HG03135 (cell line): Measurements from ENCODE around the gene SIVA1.

Source experiments
- ATAC-seq: cut with Tn5 transposase; IDR thresholded peaks from one replicate; pipeline ENCODE4 v1.9.1; 2021; ENCODE audit warnings: mild to moderate bottlenecking, moderate library complexity; ENCODE audit not compliant: unreplicated experiment

SIVA1 gene

DNA sequence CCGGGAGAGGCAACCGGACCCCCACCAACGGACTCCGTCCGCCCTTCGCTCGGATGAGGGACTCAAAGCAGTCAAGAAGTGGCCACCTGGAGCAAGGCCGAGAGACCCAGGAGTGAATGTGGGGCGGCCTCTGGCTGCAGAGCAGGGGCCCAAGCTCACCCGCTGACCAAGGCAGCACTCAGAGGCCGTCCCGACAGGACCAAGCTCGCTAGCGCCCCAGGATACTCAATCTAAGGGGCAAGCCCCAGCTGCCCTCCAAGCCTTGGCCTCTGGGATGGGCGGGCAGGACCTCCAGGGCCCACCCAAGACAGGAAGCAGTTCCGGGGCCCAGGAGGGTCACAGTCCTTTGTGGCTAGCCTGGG, 41.7 kb downstream of the SIVA1 start:
- no peak for ATAC-seq

DNA sequence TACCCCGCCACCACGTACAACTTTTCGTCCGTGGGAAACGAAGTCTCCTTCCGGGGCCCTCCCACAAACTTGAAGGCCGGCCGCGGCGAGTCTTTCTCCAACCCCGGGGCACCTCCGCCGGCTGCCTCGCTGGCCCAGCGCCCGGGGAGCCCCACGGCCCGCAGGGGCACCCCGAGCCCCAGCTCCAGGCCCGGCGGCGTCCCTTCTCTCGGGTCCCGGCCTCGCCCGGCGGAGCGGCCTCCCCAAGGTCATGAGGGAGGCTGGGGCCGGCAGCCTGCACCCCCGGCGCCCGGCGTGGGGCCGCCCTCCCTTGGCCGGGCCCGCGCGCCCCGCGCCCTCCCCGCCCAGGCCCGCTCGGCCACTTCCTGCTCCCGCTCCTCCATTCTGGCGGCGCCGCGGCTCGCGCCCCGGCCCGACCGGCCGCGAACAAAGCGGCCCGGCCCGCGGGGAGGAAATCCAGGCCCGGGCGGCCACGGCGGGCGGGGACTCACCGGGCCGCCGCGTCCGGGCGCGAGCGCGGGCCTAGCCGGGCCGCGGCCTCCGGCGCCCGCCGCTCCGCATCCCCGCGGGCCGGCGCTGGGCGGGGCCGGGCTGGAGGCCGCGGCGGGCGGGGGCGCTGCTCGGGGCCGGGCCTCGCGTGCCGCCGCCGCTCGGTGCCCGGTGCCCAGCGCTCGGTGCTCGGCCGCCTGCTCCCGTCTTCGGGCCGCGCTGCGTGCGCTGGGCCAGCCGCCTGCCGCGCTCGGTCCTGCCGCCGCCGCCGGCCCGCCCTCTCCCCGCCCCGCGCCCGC, 42.2 kb downstream of the SIVA1 start, which contains the start of gene AKT1:
Gene AKT1, minus strand, starts transcription at position 756 of the 788 bp plus-strand sequence. CDS start 3,105 bp downstream, outside the sequence.
- ATAC-seq, result peak; percentile 22

DNA sequence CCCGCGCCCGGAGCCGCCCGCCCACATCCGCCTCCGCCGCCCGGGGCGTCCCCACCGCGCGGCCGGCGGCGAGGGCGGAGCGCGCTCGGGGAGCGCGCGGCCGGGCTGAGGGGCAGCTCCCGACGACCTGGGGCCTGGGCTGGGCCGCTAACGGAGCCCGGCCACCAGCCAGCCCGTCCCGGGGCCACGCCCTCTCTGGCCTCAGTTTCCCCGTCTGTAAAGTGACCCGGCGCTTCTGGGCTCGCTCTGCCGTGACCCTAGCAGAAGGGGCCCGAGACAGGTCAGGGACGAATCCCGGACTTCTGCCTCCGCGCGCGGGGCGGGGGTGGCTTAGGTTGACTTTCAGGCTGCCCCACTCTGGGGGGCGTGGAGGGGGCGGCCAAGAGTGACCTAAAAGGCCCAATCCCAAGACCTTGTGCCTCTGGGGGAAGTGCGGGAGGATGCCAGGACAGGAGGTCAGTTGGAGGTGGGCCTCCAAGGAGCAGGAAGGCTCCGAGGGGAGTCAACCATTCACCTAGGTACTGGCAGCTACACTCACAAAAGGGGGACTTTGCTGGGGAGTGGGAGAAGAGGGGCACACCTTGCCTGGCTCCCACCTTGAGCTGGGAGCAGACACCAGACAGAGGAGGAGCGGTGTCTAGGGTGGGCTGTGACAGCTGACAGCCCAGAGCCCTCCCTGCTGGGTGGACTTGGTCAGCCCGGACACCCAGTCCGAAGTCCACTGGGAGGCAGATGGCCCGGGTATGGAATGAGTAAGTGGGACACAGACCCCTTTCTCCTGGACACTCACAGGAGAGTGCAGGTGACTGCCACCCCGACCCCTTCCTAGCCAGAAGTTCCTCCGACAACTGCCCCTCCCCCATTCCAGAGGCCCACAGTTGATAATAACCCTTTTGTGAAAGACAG, 43.1 kb downstream of the SIVA1 start:
- ATAC-seq, result peak; percentile 31

DNA sequence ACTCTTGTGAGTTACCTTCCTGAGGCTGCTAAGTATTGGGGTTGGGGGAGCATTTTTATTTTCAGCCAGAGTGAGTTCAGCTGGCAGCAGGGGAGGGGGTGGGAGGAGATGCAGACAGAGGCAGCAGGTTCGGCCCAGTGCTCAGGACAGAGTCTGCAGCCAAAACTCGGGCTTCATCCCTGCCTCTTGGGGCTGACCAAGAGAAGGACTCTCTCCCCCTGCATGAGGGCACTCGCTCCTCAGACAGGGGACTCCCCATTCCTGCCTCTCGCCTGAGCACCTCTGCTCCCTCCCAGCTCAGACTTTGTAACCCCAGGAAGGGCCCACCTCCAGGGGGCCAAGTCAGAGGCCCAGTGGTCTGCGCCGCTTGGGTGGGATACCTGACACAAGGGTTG, 43.7 kb downstream of the SIVA1 start:
- ATAC-seq, result no peak

DNA sequence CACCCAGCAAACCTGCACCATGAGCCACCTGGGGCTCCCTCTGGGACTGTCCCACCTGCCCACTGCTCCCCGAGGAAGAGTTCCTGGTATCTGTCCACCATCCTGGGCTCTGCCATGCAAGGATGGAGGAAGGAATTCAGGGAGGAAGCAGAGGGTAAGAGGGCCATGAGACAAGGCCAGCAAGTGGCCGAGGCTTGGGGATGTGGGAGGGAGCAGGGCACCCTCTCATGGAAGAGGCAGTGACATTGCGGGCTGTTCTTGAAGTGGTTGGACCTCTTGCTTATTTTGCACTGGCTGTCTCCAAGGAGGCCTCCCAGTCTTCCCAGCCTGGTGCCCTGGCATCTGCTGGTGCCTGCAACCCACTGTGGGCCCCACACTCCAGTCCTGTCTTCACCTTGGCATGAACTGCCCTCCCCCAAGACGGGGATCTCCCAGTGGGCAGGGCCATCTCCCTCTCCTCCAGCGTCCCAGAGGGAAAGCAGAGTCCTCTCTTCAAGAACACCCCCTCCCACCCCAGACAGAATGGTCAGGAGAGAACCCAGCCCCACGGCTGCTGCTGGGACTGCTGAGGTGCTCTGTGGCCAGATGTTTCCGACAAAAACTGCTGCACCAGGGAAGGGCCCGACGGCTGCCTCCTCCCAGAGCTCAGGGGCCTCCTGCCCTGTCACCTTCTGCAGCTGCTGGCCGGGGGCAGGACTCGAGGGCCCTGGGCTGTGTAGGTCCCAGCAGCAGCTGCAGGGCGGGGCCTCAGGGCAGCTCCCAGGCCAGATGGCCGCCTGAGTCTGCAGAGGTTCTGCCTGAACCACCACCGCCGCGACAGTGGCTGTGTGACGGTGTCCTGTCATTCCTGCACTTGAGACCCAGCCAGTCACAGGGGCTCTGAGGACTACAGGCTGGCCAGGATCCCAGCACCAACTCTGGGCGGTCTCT, 44.4 kb downstream of the SIVA1 start:
- ATAC-seq, result no peak

DNA sequence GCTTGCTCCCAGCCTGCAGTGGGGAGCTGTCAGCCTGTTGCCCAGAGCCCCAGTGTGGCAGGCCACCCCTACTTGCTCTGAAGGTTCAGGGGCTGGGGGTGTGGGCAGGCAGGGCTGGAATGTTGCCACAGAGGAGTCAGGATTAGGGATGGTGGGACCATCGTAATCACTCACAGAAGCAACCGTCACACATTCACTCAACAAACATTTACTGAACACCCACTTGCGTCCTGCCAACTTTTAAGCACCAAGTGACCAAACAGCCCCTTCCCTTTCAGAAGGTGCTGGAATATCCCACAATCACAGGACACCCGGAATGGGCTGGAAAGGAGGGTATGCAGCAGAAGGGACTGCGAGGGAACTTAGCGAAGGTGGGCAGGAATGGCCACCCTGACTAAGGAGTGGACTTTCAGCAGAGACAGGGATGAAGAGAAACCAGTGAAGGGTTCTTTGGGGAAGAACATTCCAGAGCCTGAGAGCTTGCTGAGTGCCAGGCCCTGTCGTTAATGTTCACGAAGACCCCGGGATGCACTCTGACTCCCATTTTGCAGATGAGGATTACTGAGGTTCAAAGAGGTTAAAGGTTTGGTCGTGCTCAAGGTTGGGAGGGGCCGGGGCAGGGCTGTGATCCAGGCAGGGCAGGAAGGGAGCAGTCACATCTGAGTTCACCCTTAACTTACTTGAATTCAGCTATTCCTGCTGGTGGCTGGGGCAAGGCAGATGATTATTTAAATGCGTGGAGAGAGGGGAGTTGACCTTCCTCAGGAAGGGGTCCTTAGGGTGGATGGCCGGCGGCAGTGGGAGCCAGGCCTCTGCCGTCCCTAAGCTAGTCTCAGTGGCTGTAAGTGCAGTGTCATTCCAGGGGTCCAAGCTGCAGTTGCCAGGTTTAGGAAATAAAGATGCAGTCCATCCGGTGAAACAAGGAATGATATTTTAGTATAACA, 45.6 kb downstream of the SIVA1 start:
- no peak for ATAC-seq

DNA sequence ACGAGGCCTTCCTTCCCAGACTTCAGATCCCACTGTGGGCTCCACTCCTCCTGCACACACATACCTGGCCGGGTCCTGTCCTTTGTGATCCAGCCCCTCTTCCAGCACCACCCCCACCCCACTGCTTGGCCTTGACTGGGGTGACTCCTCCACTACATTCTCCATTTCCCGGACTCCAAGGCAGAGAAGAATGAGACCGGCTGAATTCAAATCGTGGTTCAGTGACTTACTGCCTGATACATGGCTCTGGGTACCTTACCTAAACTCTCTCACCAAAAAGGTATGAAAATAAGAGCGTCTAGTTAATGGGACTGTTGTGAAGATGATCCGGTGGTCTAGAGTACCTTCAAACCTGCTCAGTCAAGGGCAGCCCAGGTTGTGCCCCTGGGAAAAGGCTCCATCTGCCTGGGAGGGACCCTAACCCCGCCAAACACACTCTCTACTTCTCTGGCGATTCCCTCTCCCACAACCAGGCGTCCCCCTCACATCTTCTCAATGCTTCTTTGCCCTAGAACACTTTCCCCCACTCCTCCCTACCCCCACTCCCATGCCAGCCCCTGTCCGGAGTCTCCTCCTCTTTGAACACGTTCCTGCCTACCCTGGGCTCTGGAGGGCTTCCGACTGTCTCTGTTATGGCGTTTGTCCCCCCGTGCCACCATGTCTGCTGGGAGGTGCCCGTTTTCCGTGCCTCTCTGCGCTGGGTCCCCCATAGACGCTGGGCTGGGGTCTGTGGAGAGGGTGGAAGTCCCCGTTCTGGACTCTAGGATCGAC, 46.5 kb downstream of the SIVA1 start:
- ATAC-seq, result no peak

DNA sequence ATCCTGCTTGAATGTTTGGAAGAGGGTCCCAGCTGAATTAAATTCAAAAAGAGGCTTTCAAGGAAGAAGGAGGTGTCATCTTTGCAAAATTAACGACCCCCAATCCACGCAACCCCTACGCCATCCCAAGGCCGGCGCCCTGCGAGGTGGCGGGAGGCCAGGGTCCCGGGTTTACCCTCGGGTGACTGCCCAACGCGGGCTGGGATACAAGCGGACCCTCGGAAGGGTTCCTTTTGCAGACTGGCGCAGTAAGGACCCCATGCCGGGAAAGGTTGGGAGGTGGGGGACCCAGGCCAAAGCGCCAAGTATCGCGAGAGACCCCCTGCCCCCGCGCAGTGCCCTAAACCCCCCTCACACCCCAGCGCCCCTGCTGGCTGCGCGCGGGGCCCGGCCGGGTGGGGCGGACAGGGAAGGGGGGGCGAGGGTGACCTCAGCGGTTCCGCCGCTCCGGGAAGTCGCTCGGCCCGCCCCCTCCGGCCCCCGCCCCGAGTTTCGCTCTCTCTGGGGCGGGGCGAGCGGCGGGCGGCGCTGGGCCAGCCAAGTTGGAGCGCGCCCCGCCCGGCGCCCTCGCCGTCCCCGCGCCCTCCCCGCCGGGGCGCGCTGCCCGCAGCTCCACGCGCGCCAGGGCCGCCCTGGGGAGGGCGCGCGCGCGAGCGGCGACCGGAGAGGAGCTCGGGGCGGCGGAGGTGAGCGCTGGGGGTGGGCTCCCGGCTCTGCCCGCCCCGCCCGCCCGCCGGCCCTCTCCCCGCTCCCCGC, 47.2 kb downstream of the SIVA1 start:
- peak; percentile 40 for ATAC-seq

DNA sequence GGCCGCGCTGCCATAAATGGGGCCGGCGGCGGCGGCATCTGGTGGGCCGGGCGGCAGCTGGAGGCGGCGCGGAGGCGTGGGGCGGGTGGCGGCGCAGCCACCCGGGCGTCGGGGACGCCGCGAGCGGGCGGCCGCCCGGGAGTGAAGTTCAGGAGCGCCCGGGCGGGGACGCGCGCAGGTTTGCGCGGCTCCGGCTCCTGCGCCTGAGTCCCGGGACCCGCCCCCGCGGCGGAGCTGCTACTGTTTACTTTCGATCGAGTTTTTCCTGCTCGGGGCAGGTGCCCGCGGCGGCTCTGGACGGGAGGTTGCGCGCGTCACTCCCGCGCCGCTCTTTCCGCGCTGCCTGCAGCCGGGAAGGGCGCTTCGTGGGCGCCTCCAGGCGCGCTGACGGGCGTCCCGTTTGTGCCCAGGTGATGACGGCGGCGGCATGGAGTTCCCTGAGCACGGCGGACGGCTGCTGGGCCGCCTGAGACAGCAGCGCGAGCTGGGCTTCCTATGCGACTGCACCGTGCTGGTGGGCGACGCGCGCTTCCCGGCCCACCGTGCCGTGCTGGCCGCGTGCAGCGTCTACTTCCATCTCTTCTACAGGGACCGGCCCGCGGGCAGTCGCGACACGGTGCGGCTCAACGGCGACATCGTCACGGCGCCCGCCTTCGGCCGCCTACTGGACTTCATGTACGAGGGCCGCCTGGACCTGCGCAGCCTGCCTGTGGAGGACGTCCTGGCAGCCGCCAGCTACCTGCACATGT, 48.0 kb downstream of the SIVA1 start, which contains the start of gene ZBTB42:
Gene ZBTB42, plus strand, starts transcription at position 331 of the 749 bp plus-strand sequence. Its CDS starts 97 bp downstream, at position 428.
- ATAC-seq, result peak; percentile 38

DNA sequence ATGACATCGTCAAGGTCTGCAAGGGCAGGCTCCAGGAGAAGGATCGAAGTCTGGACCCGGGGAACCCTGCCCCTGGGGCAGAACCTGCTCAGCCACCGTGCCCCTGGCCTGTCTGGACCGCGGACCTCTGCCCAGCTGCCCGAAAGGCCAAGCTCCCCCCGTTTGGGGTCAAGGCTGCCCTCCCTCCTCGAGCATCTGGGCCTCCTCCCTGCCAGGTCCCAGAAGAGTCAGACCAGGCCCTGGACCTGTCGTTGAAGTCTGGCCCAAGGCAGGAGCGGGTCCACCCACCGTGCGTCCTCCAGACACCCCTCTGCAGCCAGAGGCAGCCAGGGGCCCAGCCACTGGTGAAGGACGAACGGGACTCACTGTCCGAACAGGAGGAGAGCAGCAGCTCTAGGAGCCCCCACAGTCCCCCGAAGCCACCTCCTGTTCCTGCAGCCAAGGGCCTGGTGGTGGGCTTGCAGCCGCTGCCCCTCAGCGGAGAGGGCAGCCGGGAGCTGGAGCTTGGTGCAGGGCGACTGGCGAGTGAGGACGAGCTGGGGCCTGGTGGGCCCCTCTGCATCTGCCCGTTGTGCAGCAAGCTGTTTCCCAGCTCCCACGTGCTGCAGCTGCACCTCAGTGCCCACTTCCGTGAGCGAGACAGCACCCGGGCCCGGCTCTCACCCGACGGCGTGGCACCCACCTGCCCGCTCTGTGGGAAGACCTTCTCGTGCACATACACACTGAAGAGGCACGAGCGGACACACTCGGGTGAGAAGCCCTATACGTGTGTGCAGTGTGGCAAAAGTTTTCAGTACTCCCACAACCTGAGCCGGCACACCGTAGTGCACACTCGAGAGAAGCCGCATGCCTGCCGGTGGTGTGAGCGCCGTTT, 48.8 kb downstream of the SIVA1 start:
- ATAC-seq, result no peak

DNA sequence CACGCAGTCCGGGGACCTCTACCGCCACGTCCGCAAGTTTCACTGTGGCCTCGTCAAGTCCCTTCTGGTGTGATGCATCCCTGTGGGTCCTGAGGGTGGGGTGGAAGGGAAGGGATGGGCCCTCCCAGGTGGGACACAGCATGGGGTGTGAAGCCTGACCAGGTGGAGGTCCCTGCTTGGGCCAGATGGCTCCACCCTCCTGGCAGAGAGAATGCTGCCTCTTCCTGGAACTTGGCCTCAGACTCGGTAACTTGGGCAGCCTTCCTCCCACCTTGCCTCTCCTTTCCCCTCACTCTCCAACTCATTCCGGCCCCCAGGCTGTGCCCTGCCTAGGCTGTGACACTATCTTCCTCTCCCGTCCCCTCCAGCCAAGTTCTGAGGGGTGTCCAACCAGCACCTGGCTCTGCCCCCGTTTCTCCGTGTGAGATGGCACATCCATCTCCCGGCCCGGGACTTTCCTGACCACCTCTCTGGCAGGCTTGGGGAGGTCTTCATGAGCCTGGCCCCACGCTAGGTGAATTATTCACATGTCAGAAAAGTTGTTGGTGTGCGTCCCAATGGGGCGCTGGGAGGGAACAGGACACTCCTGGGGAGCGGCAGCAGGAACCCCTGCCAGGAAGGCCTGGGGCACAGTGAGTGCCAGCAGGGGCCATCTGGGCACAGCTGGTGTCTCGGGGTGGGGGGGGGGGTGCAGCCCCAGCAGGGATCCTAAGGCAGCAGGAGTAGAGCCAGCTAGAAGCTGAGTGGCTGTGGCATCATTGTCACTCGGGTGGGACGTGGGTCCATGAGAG, 49.6 kb downstream of the SIVA1 start:
- no peak for ATAC-seq

DNA sequence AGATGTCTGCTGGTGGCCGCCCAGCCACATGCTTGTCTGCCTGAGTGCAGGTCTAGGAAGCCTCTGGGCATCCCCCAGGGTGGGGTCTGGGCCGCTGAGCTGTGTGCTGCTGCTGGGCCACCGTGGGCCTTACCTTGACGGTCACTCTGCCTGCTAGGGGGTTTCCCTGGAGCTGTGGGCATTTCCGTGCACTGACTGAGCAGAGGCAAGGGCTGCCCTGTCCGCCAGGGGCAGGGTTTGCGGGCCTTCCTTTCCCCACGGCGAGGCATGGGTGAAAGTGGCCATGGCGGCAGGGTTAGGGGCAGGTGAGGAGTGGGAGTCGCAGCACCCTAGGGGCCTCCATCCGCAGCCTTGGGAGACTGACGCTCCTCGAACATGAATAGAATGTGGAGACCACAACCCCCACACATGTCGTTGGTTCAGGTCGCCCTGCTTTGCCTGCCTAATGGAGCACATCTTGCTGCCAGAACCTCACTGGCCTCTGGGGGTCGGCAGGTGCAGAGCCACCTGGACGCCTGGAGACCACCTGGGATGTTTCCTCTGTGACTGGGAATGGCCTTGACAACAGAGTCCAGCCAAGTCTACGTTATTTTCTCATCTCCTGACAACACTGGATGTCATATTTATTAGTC, 50.4 kb downstream of the SIVA1 start:
- ATAC-seq, result no peak

DNA sequence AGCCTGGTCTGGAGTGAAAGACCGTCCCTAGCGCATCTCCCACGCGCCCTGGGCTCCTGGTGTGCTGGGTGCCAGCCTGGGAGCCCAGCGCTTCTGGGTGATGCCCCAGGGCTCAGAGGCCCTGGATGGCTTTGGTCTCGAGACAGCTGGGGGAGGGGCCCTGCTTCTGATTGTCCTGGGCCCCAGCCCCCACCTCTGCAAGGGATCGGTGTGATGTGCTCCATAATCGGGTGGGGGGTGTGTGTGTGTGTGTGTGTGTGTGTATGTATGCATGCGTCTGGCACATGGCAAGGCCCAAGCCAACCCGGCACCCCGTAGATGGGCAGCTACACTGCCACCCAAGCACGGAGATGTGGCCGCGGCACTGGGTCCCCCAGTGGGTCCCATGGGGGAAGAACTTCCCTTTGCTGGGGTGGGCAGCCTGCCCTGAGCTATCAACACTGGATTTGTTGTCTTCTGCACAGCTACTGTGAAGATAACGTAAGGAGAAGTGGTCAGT, 51.0 kb downstream of the SIVA1 start:
- no peak for ATAC-seq

DNA sequence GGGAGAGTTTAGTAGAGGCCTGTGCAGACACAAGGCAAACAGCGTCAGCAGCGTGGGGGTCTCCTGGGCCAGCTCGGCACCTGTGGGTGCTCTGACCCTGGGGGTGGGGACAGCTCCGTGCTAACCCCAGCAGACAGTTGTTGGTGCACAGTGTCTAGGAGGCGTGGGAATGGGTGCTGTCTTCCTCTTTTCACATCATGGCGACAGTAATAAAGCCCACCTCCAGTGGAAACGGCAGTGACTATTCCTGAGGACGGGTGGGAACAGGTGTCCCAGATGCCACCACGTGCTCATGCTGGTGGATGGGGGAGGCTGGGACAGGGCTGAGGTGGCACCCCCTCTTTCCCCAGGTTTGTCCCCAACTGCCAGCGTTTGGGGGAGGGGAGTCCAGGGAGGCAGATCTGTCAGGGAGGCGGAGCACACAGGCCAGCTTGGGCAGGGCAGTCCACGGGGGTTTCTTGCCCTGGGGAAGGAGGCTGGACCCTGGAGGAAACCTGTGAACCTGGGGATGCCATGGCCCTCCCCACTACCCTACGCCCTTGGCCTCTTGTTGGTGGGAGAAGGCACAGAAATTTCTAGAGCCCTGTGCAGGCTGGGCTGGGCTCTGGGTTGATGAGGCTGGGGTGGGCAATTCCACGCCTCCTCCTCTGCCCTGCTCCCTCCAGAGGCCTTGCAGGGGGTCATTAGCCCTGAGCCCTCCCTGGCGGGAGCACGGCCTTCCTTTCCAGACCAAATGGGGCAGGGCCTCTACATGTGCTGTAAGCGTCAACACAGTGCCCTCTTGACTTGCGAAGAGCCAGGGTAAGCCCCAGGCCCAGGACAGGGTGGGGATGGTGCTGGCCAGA, 51.8 kb downstream of the SIVA1 start:
- ATAC-seq, result no peak
